ENCODE results near the gene XAGE1B.
"Not testable (repeated sequence)": the region's sequence is repeated elsewhere in the genome, so short reads cannot be mapped to it uniquely, and the experiment has no call there.

Gene XAGE1B

DNA sequence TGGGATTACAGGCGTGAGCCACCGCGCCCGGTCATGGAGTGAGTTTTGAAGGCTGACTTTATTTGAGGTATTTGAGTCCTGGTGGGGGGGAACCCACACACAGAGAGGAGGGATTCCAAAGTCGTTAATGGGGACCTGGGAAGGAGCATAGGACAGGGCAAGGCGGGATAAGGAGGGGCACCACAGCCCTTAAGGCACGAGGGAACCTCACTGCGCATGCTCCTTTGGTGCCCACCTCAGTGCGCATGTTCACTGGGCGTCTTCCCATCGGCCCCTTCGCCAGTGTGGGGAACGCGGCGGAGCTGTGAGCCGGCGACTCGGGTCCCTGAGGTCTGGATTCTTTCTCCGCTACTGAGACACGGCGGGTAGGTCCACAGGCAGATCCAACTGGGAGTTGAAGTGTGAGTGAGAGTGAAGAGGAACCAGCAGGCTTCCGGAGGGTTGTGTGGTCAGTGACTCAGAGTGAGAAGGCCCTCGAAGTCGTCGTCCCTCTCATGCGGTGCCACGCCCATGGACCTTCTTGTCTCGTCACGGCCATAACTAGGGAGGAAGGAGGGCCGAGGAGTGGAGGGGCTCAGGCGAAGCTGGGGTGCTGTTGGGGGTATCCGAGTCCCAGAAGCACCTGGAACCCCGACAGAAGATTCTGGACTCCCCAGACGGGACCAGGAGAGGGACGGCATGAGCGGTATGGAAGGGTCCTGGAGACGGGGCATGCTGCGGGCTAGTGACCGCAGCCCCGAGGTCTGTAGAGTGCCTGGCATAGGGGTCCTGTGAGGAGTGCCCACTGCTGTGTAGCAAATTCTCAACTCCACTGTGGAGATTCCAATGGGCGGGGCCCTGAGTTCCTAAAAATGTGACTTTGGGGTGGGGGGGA is 21.1 kb downstream of the XAGE1B start, which contains the start of gene XAGE1A:
TSS of gene XAGE1A (plus strand) at position 264 of the 874 bp plus-strand sequence. CDS start 1,554 bp downstream, outside the sequence.
- H3K4me1 Mint-ChIP-seq, ATAC-seq, H3K27me3 Mint-ChIP-seq, H3K27ac Mint-ChIP-seq, H3K9me3 Mint-ChIP-seq, H3K4me3 Mint-ChIP-seq, H3K36me3 Mint-ChIP-seq: not testable (repeated sequence)

DNA sequence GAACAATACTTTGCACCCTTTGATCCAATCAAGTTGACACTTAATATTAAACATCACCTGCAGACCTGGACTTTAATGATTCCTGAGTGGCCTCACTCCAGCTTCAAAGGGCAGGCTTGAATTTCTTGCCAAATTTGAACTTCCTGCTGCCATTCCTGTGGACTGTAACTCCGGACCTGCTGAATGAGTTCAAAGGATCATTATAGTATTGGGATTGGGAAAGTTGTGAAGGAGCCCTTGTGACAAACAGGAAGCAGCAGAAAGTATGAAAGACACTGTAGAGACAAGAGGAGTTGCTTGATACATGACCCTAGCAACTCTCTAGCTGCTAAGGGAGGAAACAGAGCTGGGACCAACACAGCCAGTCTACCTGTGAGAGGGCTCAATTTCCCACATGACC is 45.6 kb downstream of the XAGE1B start:
- not testable (repeated sequence) for H3K4me3 Mint-ChIP-seq, ATAC-seq, H3K4me1 Mint-ChIP-seq

More for the DNA sequence above, 45.6 kb downstream of the XAGE1B start:
- not testable (repeated sequence) for H3K27ac Mint-ChIP-seq, H3K36me3 Mint-ChIP-seq, H3K9me3 Mint-ChIP-seq, H3K27me3 Mint-ChIP-seq

All from stimulated activated memory B cell treated with anti-CD40 and anti-IgM and Interleukin-4, amounts not matched to agents 10 μg/mL and 1 μg/mL and 100 μg/mL, for 72 hours (primary cell).